Embryonic facial prominence (tissue), 1 donor: ENCODE data around the gene GALNT9.
"Not testable (repeated sequence)": the region's sequence is repeated elsewhere in the genome, so short reads cannot be mapped to it uniquely, and the experiment has no call there.

Experiments used
- DNase-seq: peaks from one replicate; pipeline ENCODE4 v3.0.0-alpha.2; 2016; ENCODE audit errors: extremely low spot score

GALNT9 gene

DNA sequence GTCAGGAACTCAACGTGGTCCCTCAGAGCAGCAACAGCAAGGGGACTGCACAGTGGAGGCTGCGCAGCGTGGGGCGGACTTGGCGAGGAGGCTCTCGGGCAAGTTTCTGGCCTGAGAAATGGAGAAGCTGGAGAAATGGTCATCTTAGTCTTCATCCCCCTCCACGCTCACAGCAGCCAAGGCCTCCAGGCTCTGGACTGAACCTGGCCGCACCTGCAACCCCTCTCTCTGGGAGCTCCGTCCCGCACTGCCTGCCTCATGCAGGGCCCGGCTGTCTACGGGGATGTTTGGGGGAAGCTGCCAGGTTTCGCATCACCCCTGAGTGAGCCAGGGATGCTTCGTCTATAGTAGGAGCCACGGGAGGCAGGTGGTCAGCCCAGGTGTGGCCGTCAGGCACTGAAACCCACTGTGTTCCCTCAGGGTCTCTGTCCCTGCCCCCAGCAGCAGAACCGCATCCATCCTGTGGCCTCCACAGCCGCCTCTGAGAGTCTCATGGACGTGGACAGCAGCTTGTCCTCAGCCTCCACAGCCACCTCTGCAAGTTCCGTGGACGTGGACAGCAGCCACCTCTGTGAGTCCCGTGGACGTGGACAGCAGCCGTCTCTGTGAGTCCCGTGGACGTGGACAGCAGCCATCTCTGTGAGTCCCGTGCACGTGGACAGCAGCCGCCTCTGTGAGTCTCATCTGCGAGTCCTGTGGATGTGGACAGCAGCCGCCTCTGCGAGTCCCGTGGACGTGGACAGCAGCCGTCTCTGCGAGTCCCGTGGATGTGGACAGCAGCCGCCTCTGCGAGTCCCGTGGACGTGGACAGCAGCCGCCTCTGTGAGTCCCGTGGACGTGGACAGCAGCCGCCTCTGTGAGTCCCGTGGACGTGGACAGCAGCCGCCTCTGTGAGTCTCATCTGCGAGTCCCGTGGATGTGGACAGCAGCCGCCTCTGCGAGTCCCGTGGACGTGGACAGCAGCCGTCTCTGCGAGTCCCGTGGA lies 29.1 kb upstream of the GALNT9 start:
- not testable (repeated sequence) for DNase-seq

DNA sequence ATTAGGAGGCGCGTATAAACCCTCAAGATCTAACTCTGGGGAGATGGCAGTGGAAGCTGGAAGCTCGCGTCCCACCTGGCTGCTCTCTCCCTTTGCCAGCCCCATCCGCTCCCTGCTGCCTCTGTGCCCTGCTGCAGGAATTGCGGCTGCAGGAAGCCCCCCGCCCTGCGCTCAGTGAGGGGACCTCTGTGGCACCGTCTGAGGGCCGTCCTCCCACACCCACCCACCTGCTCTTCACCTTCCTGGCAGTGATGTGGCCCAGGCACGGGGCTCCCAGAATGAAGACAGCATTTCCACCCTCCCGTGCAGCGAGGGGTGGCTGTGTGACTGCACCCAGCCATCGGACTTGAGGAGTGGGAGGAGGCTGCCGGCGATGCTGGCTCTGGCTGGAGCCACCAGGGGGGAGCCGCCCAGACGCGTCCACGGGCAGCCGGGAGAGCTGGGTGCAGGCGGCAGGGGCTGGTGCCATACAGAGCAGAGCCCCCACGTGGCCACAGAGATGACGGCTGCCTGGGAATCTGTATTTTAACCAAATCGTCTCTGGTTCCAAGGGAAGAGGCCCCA lies 28.3 kb upstream of the GALNT9 start:
- no peak for DNase-seq

DNA sequence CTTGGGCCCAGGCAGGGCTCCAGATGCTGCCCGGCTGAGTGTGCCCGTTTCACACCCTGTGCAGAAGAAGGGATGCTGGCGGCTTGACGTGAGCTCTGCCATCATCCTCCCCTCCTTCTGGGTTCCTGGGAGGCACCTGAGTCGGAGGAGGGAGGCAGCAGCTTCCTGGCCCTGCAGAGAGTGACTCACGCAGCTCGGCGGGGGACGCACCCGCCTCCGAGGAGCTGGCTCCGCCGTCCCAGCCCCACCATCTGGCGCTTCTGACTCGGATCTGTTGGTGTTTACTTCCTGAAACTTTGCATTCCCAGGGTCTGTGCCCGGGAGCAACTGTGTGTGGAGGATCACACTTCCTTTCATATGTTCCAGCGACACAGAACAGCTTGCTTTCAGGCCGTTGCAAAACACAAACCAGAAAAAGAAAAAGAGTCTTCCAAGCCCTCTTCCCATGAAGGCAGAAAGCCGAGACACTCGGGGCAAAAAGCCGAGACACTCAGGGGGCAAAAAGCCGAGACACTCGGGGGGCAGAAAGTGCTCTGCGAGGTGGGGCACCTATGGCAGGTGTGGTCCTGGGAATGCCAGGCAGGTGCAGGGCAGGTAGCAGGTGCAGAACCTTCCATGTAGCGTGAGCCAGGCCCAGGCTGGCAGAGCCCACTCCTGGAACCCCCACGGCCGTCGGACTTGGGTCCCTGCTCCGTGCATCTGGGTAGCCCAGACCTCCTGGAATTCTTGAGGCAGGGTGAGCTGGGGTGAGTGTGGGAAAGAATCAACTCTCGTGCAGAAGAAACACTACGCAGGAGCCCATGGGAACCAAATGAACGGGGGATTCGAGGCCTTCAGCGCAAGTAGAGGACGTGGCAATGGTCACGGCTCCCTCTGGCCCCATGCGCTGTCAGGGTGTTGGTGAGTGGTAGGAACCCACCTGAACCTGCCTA lies 27.6 kb upstream of the GALNT9 start:
- DNase-seq = no peak

DNA sequence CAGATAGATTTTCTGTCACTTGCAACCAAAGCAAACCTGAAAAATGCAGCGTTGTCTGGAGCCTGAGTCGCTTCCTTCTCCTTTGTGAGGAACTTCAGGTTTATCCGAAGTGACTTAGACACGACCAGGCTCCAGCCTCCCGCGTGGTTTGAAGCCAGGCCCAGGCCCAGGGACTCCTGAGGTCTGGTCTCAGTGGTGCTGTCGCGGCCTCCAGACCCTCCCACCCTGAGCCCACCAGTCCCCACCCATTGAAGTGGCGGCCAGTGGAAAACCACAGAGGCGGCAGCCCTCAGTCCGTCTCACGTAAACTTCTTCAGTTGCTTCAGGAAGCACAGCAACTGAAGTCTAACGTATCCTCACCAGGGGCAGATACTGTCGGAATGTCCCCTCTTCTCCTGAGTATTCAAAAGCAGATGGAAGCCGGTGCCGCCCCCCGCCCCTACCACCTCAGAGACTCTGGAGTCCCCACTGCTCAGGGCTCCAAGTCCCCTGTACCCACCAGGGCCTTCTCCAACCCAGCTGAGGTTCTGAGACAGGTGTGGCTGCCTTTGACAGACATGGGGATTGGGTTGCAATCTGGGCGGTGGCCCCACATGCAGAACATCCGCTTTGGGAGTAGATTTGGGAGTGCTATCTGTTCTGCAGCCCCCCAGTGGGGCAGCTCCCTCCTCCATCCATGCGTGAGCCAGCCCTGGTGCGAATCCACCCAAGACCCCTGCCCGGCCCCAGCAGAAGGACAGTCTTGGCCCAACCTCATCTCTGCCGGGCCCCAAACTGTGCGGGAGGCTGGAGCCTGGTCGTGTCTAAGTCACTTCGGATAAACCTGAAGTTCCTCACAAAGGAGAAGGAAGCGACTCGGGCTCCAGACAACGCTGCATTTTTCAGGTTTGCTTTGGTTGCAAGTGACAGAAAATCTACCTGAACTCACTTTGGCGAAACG lies 26.6 kb upstream of the GALNT9 start:
- no peak for DNase-seq

DNA sequence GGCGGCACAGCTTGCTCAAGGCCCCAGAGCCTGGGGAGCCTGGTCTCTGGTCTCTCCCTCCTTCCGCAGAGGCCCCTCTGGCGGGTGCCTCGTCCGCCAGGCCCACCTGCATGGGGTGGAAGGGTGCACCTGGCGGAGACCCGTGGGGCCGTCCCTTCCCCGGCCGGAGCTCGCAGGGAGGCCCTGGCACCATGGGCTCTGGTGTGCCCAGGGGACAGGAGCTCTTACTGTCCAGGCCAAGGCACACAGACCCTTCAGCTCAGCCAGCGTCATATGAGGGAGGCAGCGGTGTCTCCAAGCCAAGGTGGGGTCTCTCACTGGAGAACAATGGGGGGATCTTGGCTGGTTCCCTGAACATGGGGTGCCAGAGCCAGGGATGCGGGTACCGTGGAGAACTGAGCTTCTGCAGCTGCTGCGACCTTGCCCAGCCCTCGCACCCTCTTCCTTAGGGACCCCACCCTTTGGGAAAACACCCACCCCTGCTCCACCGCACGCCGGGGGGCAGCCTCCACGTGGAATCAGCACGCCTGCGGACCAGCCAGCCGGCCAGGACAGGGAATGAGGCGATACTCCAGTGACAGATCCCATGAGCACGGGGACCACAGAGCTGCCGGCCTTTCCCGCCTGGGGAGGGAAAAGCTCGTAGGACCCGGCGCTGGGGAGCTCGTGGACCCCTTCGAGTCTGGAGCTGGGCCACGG lies 25.7 kb upstream of the GALNT9 start:
- DNase-seq = no peak

DNA sequence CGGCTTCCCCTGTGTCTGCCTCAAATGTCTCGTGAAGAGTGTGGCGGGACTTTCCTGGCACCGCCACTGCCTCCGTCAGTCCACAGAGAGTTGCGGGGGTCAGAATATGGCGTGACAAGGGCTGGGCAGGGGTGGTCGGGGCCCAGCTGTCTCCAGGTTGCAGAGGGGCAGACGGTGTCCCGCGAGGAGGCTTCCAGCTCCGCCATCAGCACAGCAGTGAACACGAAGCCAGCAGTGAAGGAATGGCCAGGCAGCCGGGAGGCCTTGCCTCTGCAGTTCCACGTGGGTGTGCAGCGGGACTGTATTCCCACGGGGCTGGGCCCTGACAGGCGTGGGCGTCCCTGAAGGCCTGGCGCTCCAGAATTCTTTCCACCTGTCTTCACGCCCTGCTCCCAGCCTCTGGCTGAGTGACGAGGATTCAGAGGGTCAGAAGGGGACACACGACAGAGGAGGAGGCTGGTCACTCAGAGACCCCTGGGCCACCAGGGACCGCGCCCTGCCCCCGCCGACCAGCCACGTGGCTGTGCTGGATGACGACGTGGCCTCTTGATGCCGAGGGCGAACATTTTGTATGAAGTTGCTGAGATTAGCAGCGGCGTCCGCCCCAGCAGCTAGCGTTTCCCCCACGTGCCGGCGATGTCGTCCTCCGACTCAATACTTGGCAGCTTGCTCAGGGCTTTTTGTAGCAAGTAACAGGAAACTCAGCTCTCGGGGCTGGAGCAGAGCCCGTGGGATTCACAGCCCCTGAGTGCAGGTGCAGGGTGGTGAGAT lies 25.0 kb upstream of the GALNT9 start:
- DNase-seq = no peak

DNA sequence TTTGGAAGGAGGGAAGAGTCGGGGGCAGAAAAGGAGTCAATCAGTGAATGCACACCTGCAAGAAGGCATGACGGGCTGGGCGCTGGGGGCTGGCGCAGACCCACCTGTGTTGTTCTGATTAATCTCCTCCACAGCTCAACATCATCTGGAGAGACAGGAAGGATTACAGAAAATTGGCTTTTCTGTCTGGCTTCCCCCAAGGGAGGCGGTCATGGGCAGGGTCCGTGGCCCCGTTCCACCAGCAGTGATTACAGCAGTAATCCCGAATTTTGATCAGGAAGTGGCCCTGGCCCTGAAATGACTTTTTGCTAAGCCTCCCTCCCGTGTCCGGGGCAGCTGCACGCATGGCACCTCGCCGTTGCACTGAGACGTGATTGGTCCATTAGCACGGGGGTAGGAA lies 24.4 kb upstream of the GALNT9 start:
- DNase-seq = no peak

DNA sequence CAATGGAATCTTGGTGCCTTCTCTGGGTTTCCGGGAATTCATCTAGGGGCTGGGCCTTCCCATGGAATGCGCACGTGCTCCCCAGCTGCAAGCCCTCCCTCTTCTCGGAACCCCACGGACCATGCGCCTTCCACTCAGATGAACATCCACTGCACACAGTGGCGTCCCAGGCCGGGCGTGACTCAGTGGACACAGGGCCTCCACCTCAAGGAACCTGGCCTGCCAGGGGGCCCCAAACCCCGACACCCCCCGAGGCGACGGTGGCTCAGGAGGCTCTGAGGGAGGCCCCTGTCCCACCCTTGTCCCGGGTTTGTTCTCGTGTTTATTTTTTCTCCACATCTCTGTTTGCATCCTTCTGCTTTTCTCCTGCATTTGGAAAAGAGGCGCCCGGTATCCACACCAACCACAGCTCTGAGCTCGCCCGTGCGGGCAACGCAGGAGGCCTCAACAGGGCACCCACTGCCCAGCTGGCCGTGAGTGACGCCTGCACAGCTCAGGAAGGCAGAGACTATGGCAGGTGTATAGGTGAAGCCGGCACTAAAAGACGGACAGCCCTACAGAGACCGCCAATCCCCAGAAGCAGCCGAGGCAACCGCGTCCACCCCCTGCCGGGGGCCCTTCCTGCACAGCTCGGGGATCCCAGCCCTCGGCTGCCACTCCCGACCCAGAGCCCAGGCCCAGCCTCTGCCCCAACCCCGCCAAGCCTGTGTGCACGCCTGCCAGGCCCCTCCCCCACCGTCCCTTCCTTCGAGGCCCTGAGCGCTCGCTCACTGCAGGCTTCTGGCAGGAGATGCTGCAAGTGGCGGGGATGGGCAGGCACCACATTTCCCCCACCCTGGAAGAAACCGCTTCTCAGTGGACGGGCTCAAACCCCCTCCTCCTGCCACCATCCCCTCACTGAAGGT lies 23.8 kb upstream of the GALNT9 start:
- DNase-seq = no peak

DNA sequence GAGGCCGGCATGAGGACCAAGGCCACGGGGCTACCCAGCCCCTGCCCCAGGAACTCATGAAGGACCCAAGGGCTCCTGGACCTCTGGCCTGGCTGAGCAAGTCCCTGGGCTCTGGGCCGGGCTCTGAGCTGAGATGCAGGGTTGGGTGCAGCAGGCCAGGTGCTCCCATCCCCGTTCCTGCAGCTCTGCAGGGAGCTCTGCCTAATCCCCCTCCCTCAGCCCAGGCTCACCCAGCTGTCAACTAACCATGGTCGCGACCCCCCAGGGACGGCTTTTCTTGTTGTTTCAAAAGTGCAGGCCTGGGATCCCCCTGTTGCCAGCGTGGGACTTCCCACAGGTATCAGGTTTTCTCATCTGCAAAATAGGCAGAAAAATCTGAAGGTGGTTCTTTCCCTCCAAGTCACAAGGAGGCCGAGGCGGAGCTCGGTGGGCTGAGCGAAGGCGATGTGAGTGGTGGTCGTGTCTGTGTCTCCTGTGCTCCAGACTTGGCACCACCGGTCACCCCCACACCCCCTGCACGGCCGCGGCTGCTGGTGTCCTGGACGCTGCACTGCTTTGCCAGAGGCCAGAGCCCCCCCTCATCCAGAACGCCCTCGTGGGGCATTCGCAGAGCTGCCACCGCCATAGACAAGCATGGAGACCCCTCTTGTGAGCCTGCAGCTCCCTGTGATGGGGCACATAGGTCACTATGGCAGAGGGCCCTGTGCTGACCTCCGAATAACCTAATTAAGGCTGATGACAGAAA lies 22.5 kb upstream of the GALNT9 start:
- no peak for DNase-seq

DNA sequence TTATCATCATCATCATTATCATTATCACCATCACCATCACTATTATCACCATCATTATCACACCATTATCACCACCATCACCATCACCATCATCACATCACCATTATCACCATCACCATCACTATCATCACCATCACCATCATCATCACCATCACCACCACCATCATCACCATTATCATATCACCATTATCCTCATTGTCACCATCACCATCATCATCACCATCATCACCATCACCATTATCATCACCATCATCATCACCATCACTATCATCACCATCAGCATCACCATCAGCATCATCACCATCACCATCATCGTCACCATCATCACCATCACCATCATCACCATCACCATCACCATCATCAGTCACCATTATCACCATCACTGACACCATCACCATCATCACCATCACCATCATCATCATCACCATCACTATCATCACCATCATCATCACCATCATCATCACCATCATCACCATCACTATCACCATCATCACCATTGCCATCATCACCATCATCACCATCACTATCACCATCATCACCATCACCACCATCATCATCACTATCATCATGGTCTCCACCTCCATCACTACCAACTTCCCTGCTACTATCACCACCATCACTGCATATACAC lies 20.2 kb upstream of the GALNT9 start:
- no peak for DNase-seq

DNA sequence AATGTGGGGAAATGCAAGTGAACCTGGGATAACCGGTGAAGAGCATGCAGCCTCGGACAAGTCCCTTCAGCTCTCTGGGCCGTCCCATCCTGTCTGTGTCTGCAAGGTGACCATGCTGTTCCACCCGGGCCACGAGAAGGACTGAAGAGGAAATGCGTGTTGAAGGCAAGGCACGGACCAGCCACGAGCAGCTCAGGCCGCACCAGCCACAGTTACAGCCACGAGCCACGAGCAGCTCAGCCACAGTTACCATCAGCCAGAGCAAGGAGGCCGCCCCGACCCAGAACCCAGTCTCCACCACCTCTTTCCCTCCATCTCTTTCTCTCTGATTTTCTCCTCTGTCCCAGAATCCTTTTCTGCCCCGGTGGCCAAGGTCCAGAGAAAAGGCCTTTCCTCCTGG lies 18.8 kb upstream of the GALNT9 start:
- DNase-seq = no peak

DNA sequence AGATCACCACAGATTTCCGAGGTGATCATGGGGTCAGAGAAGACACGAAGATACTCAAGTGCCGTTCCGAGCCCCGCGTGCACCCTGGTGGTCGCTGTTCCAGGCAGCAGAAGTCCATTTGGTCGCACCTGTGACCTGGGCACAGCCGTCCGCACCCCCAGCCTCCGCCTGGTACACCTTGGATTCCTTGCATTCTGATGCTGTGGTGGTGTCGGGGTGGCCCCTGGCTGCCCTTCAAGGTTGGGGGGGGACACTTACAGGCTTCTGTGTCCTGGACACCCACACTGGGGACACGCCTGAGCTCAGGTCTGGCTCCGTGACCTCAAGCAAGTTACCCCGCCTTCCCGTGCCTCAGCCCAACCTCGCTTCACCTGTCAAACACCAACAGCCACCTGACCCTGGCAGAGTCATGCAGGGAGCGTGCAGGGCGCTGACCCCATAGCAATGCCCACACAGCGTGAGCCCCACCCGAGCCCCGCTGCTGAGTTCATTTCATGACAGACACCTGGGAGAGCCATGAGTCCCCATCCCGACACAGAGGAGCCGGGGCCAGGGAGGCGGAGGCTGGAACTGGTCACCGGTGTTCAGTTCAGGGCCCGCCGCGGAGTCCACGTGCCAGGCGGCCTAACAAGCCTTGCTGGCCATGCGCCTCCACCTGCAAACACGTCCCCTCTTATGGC lies 17.9 kb upstream of the GALNT9 start:
- DNase-seq = no peak

DNA sequence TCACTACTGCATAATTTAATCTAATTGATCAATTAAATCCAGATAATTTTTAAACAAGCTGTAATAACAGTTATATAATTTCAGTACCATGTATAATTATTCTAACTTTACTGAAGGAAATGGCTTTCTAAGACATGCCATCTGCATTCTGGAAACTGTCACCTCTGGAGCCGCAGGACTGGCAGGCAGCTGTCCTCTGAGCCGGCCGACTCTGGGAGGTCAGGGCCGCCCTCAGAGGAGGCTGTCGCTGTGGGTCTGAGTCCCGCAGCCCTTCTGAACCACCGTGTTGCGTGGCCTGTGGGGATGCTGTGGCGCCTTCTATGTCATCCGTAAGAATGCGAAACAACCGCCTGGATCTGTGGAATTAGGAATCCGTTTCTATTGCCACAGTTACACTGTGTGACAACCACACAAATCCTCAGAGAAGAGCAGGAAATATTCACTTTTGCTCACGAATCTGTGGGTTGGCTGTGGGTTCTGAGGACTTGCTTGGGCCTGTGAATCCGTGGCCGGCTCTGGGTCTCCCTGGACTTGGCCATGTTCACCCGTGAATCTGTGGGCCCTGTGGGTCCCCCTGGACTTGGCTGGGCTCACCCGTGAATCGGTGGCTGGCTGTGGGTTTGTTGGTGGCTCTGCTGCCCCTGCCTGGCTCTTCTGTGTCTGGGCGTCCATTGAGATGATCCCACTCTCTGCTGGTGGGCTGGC lies 17.2 kb upstream of the GALNT9 start:
- DNase-seq = no peak

DNA sequence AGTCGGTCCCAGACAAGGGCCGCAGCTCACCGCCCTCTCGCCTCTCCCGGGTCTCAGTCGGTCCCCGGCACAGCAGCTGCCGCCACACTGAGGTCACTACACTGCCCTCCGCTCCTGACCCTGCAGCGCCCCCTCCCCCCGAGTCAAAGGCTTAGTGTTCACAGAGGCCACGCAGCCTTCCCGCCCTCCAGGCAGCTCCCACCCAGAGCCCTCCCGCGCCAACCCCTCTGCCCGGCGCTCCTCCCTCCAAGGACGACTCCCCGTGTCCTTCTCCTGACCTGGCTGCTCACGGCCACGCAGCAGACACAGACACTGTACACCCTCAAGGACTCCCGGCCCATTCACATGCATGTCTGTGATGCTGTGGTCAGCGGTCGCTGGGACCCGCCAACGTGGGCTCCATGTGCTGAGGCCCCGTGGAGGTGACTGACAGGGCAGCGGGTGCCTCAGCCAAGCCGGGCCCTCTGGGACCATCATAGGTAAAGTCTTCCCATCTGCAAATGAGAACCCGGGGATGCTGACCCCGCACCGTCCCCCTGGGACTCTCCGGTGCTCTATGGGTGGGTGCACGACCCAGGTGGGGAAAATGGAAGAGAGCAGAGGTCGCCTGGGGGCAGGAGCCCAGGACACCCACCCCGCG lies 16.3 kb upstream of the GALNT9 start:
- no peak for DNase-seq

DNA sequence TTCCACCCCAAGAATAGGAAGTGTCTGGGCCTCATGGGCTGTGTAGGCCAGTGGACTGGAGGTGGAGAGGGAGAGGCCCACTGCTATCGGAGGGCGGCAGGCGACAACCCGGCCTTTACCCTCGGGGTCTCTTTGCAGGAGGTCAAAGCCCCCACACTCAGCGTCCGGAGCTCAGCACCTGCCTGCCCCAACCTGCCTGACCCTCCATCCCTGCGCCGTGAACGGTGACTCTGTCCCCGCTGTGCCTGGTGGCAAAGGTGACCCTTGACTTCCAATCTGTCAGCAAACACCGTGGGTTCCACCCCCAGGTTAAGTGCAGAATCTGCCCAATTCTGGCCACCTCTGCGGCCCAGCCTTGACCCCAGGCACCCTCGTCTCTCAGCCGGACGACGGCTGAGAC lies 15.7 kb upstream of the GALNT9 start:
- DNase-seq = no peak

DNA sequence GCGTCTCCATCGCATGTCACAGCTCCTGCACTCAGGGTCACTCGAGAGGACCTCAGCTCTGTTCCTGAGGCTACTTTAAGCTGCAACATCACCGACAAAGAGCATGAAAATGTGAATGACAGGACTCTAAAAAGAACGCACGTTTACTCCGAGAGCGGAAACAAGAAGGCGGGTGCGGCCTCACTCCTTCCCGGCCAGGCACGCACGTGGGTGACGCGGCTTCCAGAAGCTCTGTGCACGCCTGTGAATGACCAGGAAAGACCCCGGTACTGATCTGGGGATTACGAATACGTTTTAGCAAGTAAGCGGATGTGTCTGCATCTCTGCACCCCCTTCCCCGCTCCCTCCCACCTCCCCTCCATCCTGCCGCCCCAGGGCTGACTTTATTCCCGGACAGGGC lies 15.2 kb upstream of the GALNT9 start:
- DNase-seq = no peak
